SK-N-SH (cell line): ENCODE measurements around the gene PAM. TPM values are rescaled to one million over a fixed set of nuclear protein-coding genes. Genes with fewer than 3 reads are reported as not detected.

Experiments
- CTCF ChIA-PET: fragments of 300-600, 350-600 bp; formaldehyde crosslinking; extraction: SDS; loops from one replicate; lab custom pipeline; 2021; lab: Yijun Ruan, JAX
- POLR2A ChIA-PET: fragments of 350-600 bp; sonication (Branson Sonifier 250); formaldehyde crosslinking; extraction: SDS; loops from one replicate; lab custom pipeline; 2020; ENCODE audit warnings: antibody characterized with exemption, inconsistent platforms; lab: Yijun Ruan, JAX
- DNase-seq: peaks from one replicate; pipeline ENCODE4 v3.0.0; 2012
- H2AFZ ChIP-seq: fragments of 200-600 bp; sonication (generic); 2 replicates; pipeline ENCODE4 v1.8.1; 2016; ENCODE audit warnings: antibody characterized with exemption, mild to moderate bottlenecking, low read depth
- H3F3A ChIP-seq: fragments of 200-600 bp; sonication (generic); replicated peaks from 2 replicates; pipeline ENCODE3; 2016; ENCODE audit warnings: antibody characterized with exemption, mild to moderate bottlenecking; ENCODE audit not compliant: insufficient read depth
- H3K27ac ChIP-seq, 2 experiments: fragments of 200-500 bp in 1 of 2; fragments of 200-600 bp in 1 of 2; sonication (Bioruptor generic) in 1 of 2; sonication (generic), shearing (Covaris generic) in 1 of 2; 2 replicates each; pipeline versions ENCODE4 v1.5.1 to v1.6.1; 2014 to 2016; ENCODE audit warnings: low read depth in 2 of 2, inconsistent platforms in 1 of 2, low read length in 1 of 2, mild to moderate bottlenecking in 1 of 2, mixed read lengths in 1 of 2
- H3K27me3 ChIP-seq: fragments of 200-600 bp; sonication (generic), shearing (Covaris generic); 2 replicates; pipeline ENCODE4 v1.6.1; 2016; ENCODE audit warnings: mixed run types; ENCODE audit not compliant: insufficient read depth
- H3K36me3 ChIP-seq, 2 experiments: fragments of 200-500 bp in 1 of 2; fragments of 200-600 bp in 1 of 2; sonication (Bioruptor generic) in 1 of 2; sonication (generic) in 1 of 2; replicated peaks in 1 of 2; 2 replicates each; pipeline versions ENCODE3 to v1.5.1; 2014 to 2016; ENCODE audit warnings: low read length in 1 of 2, mild to moderate bottlenecking in 1 of 2; ENCODE audit not compliant: insufficient read depth in 2 of 2, control insufficient read depth in 1 of 2
- H3K4me1 ChIP-seq, 2 experiments: fragments of 200-500 bp in 1 of 2; fragments of 200-600 bp in 1 of 2; sonication (Bioruptor generic) in 1 of 2; sonication (generic), shearing (Covaris generic) in 1 of 2; 2 replicates each; pipeline versions ENCODE4 v1.5.1 to v1.6.1; 2014 to 2016; ENCODE audit warnings: low read depth in 1 of 2, low read length in 1 of 2, mixed run types in 1 of 2; ENCODE audit not compliant: insufficient read depth in 2 of 2, control insufficient read depth in 1 of 2
- H3K4me2 ChIP-seq: fragments of 200-600 bp; sonication (generic), shearing (Covaris generic); 2 replicates; pipeline ENCODE4 v1.6.1; 2017; ENCODE audit warnings: mixed run types
- H3K4me3 ChIP-seq, 2 experiments: fragments of 200-500 bp in 1 of 2; fragments of 200-600 bp in 1 of 2; sonication (Bioruptor generic) in 1 of 2; sonication (generic), shearing (Covaris generic) in 1 of 2; 2 replicates each; pipeline versions ENCODE4 v1.5.1 to v1.8.1; 2014 to 2016; ENCODE audit warnings: low read depth in 2 of 2, inconsistent platforms in 1 of 2, low read length in 1 of 2, mild to moderate bottlenecking in 1 of 2, mixed read lengths in 1 of 2, moderate library complexity in 1 of 2
- H3K79me2 ChIP-seq: fragments of 200-600 bp; sonication (generic); 2 replicates; pipeline ENCODE4 v1.8.1; 2017; ENCODE audit warnings: mild to moderate bottlenecking; ENCODE audit not compliant: insufficient read depth
- H3K9ac ChIP-seq: fragments of 200-600 bp; sonication (generic); 2 replicates; pipeline ENCODE4 v1.6.1; 2017; ENCODE audit warnings: mixed run types
- H3K9me2 ChIP-seq: fragments of 200-600 bp; sonication (generic); 2 replicates; pipeline ENCODE4 v1.6.1; 2017; ENCODE audit warnings: mixed run types
- H3K9me3 ChIP-seq: fragments of 200-600 bp; sonication (generic); 2 replicates; pipeline ENCODE4 v1.6.1; 2017; ENCODE audit warnings: mixed run types, mild to moderate bottlenecking, moderate library complexity
- H4K20me1 ChIP-seq: fragments of 200-600 bp; sonication (generic); 2 replicates; pipeline ENCODE4 v1.6.1; 2017; ENCODE audit warnings: mild to moderate bottlenecking, mixed run types; ENCODE audit not compliant: insufficient read depth
- ELF1 ChIP-seq: IDR thresholded peaks from 2 replicates; pipeline ENCODE4 v1.4.0; 2012
- EZH2phosphoT487 ChIP-seq: fragments of 200-600 bp; sonication (generic); IDR thresholded peaks from 2 replicates; pipeline ENCODE4 v1.6.1; 2017; ENCODE audit warnings: low read depth, mixed run types, mild to moderate bottlenecking, antibody characterized with exemption, moderate library complexity, borderline replicate concordance
- NFIC ChIP-seq: IDR thresholded peaks from 2 replicates; pipeline ENCODE4 v1.4.0; 2012; ENCODE audit warnings: borderline replicate concordance
- NRF1 ChIP-seq: IDR thresholded peaks from 2 replicates; pipeline ENCODE4 v1.6.1; 2012; ENCODE audit warnings: low read depth, mild to moderate bottlenecking, low read length
- RFX5 ChIP-seq: IDR thresholded peaks from 2 replicates; pipeline ENCODE4 v1.6.1; 2012; ENCODE audit warnings: mild to moderate bottlenecking, improper control_type of control experiment, low read length
- RXRA ChIP-seq: IDR thresholded peaks from 2 replicates; pipeline ENCODE4 v1.4.0; 2012; ENCODE audit warnings: low read depth, mild to moderate bottlenecking, borderline replicate concordance
- SIN3A ChIP-seq: IDR thresholded peaks from 2 replicates; pipeline ENCODE4 v1.6.1; 2012; ENCODE audit warnings: low read depth, mild to moderate bottlenecking, low read length, moderate library complexity, borderline replicate concordance
- SMC3 ChIP-seq: IDR thresholded peaks from 2 replicates; pipeline ENCODE4 v1.6.1; 2012; ENCODE audit warnings: low read depth, low read length, improper control_type of control experiment
- TAF1 ChIP-seq: IDR thresholded peaks from 2 replicates; pipeline ENCODE4 v1.6.1; 2012; ENCODE audit warnings: low read depth, mild to moderate bottlenecking, low read length, moderate library complexity, borderline replicate concordance
- TCF12 ChIP-seq: IDR thresholded peaks from 2 replicates; pipeline ENCODE4 v1.4.0; 2012
- TEAD4 ChIP-seq: IDR thresholded peaks from 2 replicates; pipeline ENCODE4 v1.4.0; 2012; ENCODE audit warnings: mild to moderate bottlenecking, borderline replicate concordance; ENCODE audit not compliant: insufficient read depth
- WGBS: methylation state at CpG from one replicate; pipeline ENCODE4 v1.1.6; 2017; ENCODE audit warnings: low lambda C conversion rate; 5-methylcytosine and 5-hydroxymethylcytosine counted together
- polyA plus RNA-seq, 3 experiments: library from polyadenylated mRNA; depleted of rRNA; stranded (reverse); fragments of >200 nt; gene quantifications; 2 replicates each; pipeline ENCODE4 v1.2.3, GENCODE V29; 2012
- TF ChIP-seq, protein P1 (sequence below): IDR thresholded peaks from 2 replicates; pipeline ENCODE4 v1.6.1; 2012; ENCODE audit warnings: mild to moderate bottlenecking, low read depth, low read length, moderate library complexity
- TF ChIP-seq, protein P2 (sequence below): fragments of 200-600 bp; sonication (generic); IDR thresholded peaks from 2 replicates; pipeline ENCODE4 v1.6.1; 2017; ENCODE audit warnings: antibody characterized with exemption, mild to moderate bottlenecking, moderate library complexity
- TF ChIP-seq, protein P3 (sequence below): IDR thresholded peaks from 2 replicates; pipeline ENCODE4 v1.4.0; 2012; ENCODE audit warnings: low read depth, borderline replicate concordance

Gene PAM
- polyA plus RNA-seq, 1 of the 3 experiments (the other 2 are of a cell fraction), result 507 TPM

DNA sequence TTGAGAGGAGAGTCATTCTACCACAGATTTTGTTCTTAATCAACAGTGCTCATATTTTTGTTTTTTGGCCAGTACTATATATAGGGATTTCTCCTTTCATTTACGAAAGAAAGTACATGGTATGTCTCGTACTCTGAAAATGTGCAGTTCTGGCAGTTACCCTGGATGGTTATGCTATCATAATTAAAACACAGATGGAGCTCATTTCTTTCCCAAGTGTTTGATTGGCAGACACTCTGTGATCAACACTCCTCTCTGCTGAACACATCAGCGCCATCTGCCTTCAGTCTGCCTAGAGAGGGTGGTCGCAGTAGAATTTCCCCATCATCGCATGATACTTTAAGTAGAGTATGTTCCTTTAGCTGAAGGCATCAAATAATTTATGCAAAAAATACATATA is 64.5 kb downstream of the PAM start:
- TF ChIP-seq RFX5 (no peak), EZH2phosphoT487 (no peak), RXRA (no peak), NRF1 (no peak), TAF1 (no peak), ELF1 (no peak), TCF12 (no peak), SMC3 (no peak), NFIC (no peak), SIN3A (no peak), TEAD4 (no peak)
- TF ChIP-seq, protein P1, sequence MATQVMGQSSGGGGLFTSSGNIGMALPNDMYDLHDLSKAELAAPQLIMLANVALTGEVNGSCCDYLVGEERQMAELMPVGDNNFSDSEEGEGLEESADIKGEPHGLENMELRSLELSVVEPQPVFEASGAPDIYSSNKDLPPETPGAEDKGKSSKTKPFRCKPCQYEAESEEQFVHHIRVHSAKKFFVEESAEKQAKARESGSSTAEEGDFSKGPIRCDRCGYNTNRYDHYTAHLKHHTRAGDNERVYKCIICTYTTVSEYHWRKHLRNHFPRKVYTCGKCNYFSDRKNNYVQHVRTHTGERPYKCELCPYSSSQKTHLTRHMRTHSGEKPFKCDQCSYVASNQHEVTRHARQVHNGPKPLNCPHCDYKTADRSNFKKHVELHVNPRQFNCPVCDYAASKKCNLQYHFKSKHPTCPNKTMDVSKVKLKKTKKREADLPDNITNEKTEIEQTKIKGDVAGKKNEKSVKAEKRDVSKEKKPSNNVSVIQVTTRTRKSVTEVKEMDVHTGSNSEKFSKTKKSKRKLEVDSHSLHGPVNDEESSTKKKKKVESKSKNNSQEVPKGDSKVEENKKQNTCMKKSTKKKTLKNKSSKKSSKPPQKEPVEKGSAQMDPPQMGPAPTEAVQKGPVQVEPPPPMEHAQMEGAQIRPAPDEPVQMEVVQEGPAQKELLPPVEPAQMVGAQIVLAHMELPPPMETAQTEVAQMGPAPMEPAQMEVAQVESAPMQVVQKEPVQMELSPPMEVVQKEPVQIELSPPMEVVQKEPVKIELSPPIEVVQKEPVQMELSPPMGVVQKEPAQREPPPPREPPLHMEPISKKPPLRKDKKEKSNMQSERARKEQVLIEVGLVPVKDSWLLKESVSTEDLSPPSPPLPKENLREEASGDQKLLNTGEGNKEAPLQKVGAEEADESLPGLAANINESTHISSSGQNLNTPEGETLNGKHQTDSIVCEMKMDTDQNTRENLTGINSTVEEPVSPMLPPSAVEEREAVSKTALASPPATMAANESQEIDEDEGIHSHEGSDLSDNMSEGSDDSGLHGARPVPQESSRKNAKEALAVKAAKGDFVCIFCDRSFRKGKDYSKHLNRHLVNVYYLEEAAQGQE, result no peak
- TF ChIP-seq, protein P2, sequence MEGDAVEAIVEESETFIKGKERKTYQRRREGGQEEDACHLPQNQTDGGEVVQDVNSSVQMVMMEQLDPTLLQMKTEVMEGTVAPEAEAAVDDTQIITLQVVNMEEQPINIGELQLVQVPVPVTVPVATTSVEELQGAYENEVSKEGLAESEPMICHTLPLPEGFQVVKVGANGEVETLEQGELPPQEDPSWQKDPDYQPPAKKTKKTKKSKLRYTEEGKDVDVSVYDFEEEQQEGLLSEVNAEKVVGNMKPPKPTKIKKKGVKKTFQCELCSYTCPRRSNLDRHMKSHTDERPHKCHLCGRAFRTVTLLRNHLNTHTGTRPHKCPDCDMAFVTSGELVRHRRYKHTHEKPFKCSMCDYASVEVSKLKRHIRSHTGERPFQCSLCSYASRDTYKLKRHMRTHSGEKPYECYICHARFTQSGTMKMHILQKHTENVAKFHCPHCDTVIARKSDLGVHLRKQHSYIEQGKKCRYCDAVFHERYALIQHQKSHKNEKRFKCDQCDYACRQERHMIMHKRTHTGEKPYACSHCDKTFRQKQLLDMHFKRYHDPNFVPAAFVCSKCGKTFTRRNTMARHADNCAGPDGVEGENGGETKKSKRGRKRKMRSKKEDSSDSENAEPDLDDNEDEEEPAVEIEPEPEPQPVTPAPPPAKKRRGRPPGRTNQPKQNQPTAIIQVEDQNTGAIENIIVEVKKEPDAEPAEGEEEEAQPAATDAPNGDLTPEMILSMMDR, result no peak
- TF ChIP-seq, protein P3, sequence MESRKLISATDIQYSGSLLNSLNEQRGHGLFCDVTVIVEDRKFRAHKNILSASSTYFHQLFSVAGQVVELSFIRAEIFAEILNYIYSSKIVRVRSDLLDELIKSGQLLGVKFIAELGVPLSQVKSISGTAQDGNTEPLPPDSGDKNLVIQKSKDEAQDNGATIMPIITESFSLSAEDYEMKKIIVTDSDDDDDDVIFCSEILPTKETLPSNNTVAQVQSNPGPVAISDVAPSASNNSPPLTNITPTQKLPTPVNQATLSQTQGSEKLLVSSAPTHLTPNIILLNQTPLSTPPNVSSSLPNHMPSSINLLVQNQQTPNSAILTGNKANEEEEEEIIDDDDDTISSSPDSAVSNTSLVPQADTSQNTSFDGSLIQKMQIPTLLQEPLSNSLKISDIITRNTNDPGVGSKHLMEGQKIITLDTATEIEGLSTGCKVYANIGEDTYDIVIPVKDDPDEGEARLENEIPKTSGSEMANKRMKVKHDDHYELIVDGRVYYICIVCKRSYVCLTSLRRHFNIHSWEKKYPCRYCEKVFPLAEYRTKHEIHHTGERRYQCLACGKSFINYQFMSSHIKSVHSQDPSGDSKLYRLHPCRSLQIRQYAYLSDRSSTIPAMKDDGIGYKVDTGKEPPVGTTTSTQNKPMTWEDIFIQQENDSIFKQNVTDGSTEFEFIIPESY, result no peak
- H3K27ac ChIP-seq, result no peak overlapping the region
- peaks cover 6 to 24% of the 10 kb centered on the region in 2 experiments; a peak in 3 of 4 replicates for H3K4me1 ChIP-seq
- H2AFZ ChIP-seq, result no peak overlapping the region
- H3K4me3 ChIP-seq, result no peak overlapping the region
- H3K9ac ChIP-seq, result no peak overlapping the region
- H4K20me1 ChIP-seq, result no peaks in the 10 kb centered on the region
- WGBS, result 79% methylated on average over 5 of the region's 5 CpGs
- ChIA-PET POLR2A (no interaction called here), CTCF (interaction anchor here (0.8 kb wide), 1 partner anchor 21 kb away, joined by 4 read pairs; no protein-coding TSS in a partner anchor)
- no peak overlapping the region for H3K4me2 ChIP-seq
- H3K9me2 ChIP-seq, result no peaks in the 10 kb centered on the region
- H3K79me2 ChIP-seq, result peaks cover 11% of the 10 kb centered on the region
- H3F3A ChIP-seq, result peaks cover 18% of the 10 kb centered on the region
- DNase-seq, result no peak
- H3K36me3 ChIP-seq, result peaks cover 0 to 9% of the 10 kb centered on the region in 2 experiments
- no peaks in the 10 kb centered on the region for H3K27me3 ChIP-seq
- no peaks in the 10 kb centered on the region for H3K9me3 ChIP-seq
